Neuronal stem cell (in vitro differentiated cells): ENCODE measurements around the gene USP20.

Experiments used
- DNase-seq: peaks from one replicate; pipeline ENCODE4 v3.0.0-alpha.2; 2013; ENCODE audit warnings: low spot score
- H2AFZ ChIP-seq: one replicate; pipeline ENCODE4 v1.6.1; 2013; ENCODE audit warnings: mild to moderate bottlenecking, low read length, inconsistent platforms
- H2AK5ac ChIP-seq: 2 replicates; pipeline ENCODE4 v1.6.1; 2013; ENCODE audit warnings: low read depth, mild to moderate bottlenecking, inconsistent platforms, low read length, moderate library complexity, mixed read lengths
- H2BK120ac ChIP-seq: 2 replicates; pipeline ENCODE4 v1.6.1; 2013; ENCODE audit warnings: low read depth, mild to moderate bottlenecking, inconsistent platforms, low read length, moderate library complexity, mixed read lengths
- H2BK12ac ChIP-seq: one replicate; pipeline ENCODE4 v1.6.1; 2013; ENCODE audit warnings: low read length, inconsistent platforms
- H2BK15ac ChIP-seq: 2 replicates; pipeline ENCODE4 v1.6.1; 2013; ENCODE audit warnings: mild to moderate bottlenecking, low read length, inconsistent platforms, mixed read lengths
- H2BK5ac ChIP-seq: one replicate; pipeline ENCODE4 v1.6.1; 2013; ENCODE audit warnings: inconsistent platforms, mild to moderate bottlenecking, low read length, moderate library complexity
- H3K14ac ChIP-seq: one replicate; pipeline ENCODE4 v1.6.1; 2013; ENCODE audit warnings: low read length, inconsistent platforms
- H3K18ac ChIP-seq: 2 replicates; pipeline ENCODE4 v1.6.1; 2013; ENCODE audit warnings: low read length, inconsistent platforms
- H3K23ac ChIP-seq: 2 replicates; pipeline ENCODE4 v1.6.1; 2013; ENCODE audit warnings: low read depth, mild to moderate bottlenecking, mixed read lengths, low read length, inconsistent platforms; ENCODE audit not compliant: poor library complexity
- H3K27ac ChIP-seq: replicated peaks from 3 replicates; pipeline ENCODE4 v1.5.1; 2013; ENCODE audit warnings: low read length, inconsistent platforms
- H3K27me3 ChIP-seq, 3 experiments: 2 replicates each; pipeline ENCODE4 v1.6.1; 2013; ENCODE audit warnings: low read length in 3 of 3, mild to moderate bottlenecking in 2 of 3, inconsistent platforms in 1 of 3, low read depth in 1 of 3, mixed read lengths in 1 of 3, moderate library complexity in 1 of 3; ENCODE audit not compliant: control insufficient read depth in 3 of 3, insufficient read depth in 3 of 3
- H3K36me3 ChIP-seq, 2 donors: replicated peaks in 1 of 2; 2 replicates each; pipeline ENCODE4 v1.6.1; 2013; ENCODE audit warnings: low read length in 2 of 2; ENCODE audit not compliant: control insufficient read depth in 2 of 2, insufficient read depth in 2 of 2
- H3K4ac ChIP-seq: 2 replicates; pipeline ENCODE4 v1.6.1; 2013; ENCODE audit warnings: inconsistent platforms, mild to moderate bottlenecking, low read length, moderate library complexity
- H3K4me1 ChIP-seq, 2 donors: 1 replicate in 1 of 2; 2 replicates in 1 of 2; pipeline ENCODE4 v1.6.1; 2013; ENCODE audit warnings: low read length in 2 of 2, low read depth in 1 of 2; ENCODE audit not compliant: control insufficient read depth in 2 of 2, insufficient read depth in 1 of 2
- H3K4me2 ChIP-seq: one replicate; pipeline ENCODE4 v1.6.1; 2013; ENCODE audit warnings: mild to moderate bottlenecking, low read length, inconsistent platforms; ENCODE audit not compliant: insufficient read depth, poor library complexity, severe bottlenecking
- H3K4me3 ChIP-seq, 2 donors: 2 replicates each; pipeline ENCODE4 v1.5.1; 2013; ENCODE audit warnings: low read length in 2 of 2, mild to moderate bottlenecking in 2 of 2, inconsistent platforms in 1 of 2, moderate library complexity in 1 of 2
- H3K79me1 ChIP-seq: one replicate; pipeline ENCODE4 v1.6.1; 2013; ENCODE audit warnings: low read depth, mild to moderate bottlenecking, inconsistent platforms, low read length, moderate library complexity
- H3K9ac ChIP-seq: one replicate; pipeline ENCODE4 v1.6.1; 2013; ENCODE audit warnings: mild to moderate bottlenecking, low read depth, low read length, inconsistent platforms; ENCODE audit not compliant: poor library complexity
- H3K9me3 ChIP-seq, 2 donors: replicated peaks in 1 of 2; 2 replicates each; pipeline versions ENCODE3 to v1.6.1; 2013; ENCODE audit warnings: low read length in 2 of 2, mild to moderate bottlenecking in 2 of 2, inconsistent platforms in 1 of 2, low read depth in 1 of 2, mixed read lengths in 1 of 2, moderate library complexity in 1 of 2; ENCODE audit not compliant: control insufficient read depth in 2 of 2, insufficient read depth in 1 of 2
- H4K8ac ChIP-seq: one replicate; pipeline ENCODE4 v1.6.1; 2013; ENCODE audit warnings: low read depth, mild to moderate bottlenecking, inconsistent platforms, low read length, moderate library complexity
- H4K91ac ChIP-seq: one replicate; pipeline ENCODE4 v1.6.1; 2013; ENCODE audit warnings: low read length, low read depth, mild to moderate bottlenecking, inconsistent platforms; ENCODE audit not compliant: poor library complexity
- WGBS, 2 donors: extraction: QIAGEN DNeasy Blood & Tissue Kit; methylation state at CpG; one replicate each; pipeline ENCODE4 v1.1.7; 2013; ENCODE audit warnings: missing lambda C conversion rate in 2 of 2, mixed read lengths in 1 of 2; ENCODE audit not compliant: insufficient read length in 2 of 2, insufficient replicate concordance in 1 of 2; ENCODE audit errors: extremely low coverage in 2 of 2; 5-methylcytosine and 5-hydroxymethylcytosine counted together

Gene USP20

GRCh38 chr9:129852579-129852978 is 17.3 kb downstream of the USP20 start:
- H3K4me2 ChIP-seq = no peak overlapping the region
- H3K27me3 ChIP-seq = no peaks in the 10 kb centered on the region
- no peak overlapping the region for H4K91ac ChIP-seq
- no peak overlapping the region for H2BK15ac ChIP-seq
- no peak overlapping the region for H3K18ac ChIP-seq
- no peaks in the 10 kb centered on the region for H3K4me1 ChIP-seq
- H3K36me3 ChIP-seq = peaks cover 11 to 59% of the 10 kb centered on the region in 2 donors
- no CpG with 5 or more reads among the region's 5 CpGs for WGBS, 2 donors
- no peak overlapping the region for H3K9ac ChIP-seq
- no peak overlapping the region for H3K27ac ChIP-seq
- no peak overlapping the region for H2AFZ ChIP-seq
- H3K4me3 ChIP-seq = no peak overlapping the region
- no peak overlapping the region for H2AK5ac ChIP-seq
- H3K4ac ChIP-seq = no peak overlapping the region
- no peaks in the 10 kb centered on the region for H3K79me1 ChIP-seq
- no peaks in the 10 kb centered on the region for H3K9me3 ChIP-seq
- H2BK12ac ChIP-seq = no peak overlapping the region
- no peak overlapping the region for H2BK120ac ChIP-seq
- no peak for DNase-seq
- no peak overlapping the region for H2BK5ac ChIP-seq
- no peak overlapping the region for H3K14ac ChIP-seq
- no peak overlapping the region for H3K23ac ChIP-seq
- H4K8ac ChIP-seq = no peak overlapping the region

GRCh38 chr9:129853614-129854013 is 18.4 kb downstream of the USP20 start:
- Histone ChIP-seq H2AK5ac (no peak overlapping the region), H4K91ac (no peak overlapping the region), H2BK5ac (no peak overlapping the region), H2BK15ac (no peak overlapping the region), H3K9me3 (no peaks in the 10 kb centered on the region), H2BK12ac (no peak overlapping the region), H3K4me3 (no peak overlapping the region), H3K79me1 (no peaks in the 10 kb centered on the region), H3K18ac (no peak overlapping the region), H3K4me1 (no peaks in the 10 kb centered on the region), H3K23ac (no peak overlapping the region), H3K9ac (no peak overlapping the region), H2BK120ac (no peak overlapping the region), H3K4ac (no peak overlapping the region), H3K4me2 (no peak overlapping the region), H3K27me3 (no peaks in the 10 kb centered on the region), H4K8ac (no peak overlapping the region), H3K14ac (no peak overlapping the region), H3K36me3 (peaks cover 16 to 68% of the 10 kb centered on the region in 2 donors), H3K27ac (no peak overlapping the region), H2AFZ (no peak overlapping the region)
- WGBS, 2 donors = no CpG with 5 or more reads among the region's 3 CpGs
- DNase-seq = no peak

DNA sequence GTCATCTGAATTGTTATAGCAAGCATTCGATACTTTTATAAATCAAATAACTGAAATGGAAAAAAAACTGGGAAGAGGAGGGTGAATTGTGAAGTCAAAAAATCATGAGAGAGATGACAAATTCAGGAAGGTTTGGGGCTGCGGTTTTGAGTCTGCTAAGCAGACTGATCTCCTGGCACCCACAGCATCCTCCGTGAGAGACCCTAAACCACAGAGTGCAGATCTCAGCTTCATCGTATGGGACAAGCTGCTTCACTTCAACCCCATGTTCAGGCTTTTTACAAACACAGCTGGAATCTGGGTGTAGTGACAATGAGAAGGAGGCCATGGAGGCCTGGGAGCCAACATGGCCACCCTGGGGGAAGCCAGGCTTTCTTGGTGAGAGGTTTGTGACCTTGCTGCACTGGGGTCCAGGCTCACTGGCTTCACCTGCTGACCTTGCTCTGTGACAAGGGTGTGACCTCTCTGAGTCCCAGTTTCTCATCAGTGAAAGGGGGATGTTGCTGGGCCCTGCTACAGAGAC is 19.4 kb downstream of the USP20 start:
- peaks cover 19 to 76% of the 10 kb centered on the region in 2 donors for H3K36me3 ChIP-seq

DNA sequence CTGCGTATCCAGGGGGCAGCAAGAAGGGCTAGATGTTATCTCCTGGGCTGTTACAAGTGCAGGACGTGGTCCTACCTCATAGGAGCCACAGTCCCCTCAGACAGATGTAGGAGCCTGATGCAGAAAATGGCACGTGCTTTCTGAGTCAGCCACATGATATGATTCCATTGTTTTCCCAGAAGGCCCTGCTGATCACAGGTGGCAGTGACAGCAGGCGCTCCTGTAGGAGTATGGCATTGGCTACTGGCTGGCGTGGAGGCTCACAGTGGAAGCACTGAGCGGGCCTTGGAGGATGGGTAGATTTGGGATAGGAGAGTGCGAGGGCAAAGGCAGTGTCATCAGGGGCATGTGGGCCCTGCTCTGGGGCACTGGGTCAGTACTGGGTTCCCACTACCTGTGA is 21.9 kb downstream of the USP20 start:
- H4K91ac ChIP-seq = no peak overlapping the region
- no peak overlapping the region for H2BK120ac ChIP-seq
- no CpG with 5 or more reads among the region's 7 CpGs for WGBS, 2 donors
- peak overlapping the region; percentile 23 for H3K23ac ChIP-seq
- no peak overlapping the region for H4K8ac ChIP-seq
- H2BK12ac ChIP-seq = no peak overlapping the region
- no peak overlapping the region for H2BK15ac ChIP-seq
- H2AK5ac ChIP-seq = no peak overlapping the region
- H3K9me3 ChIP-seq = no peaks in the 10 kb centered on the region
- no peak overlapping the region for H3K18ac ChIP-seq
- no peak overlapping the region for H3K14ac ChIP-seq
- H3K9ac ChIP-seq = peak overlapping the region; percentile 2
- H3K27ac ChIP-seq = no peak overlapping the region
- H3K36me3 ChIP-seq = peaks cover 30 to 75% of the 10 kb centered on the region in 2 donors
- H3K4me1 ChIP-seq = no peaks in the 10 kb centered on the region
- no peaks in the 10 kb centered on the region for H3K27me3 ChIP-seq
- H3K79me1 ChIP-seq = no peaks in the 10 kb centered on the region
- H2AFZ ChIP-seq = no peak overlapping the region
- H2BK5ac ChIP-seq = no peak overlapping the region
- no peak overlapping the region for H3K4ac ChIP-seq
- H3K4me2 ChIP-seq = no peak overlapping the region
- H3K4me3 ChIP-seq = peak overlapping the region in 1 of 2 donors; percentile 29
- no peak for DNase-seq

More for the DNA sequence above, 19.4 kb downstream of the USP20 start:
- no CpG with 5 or more reads among the region's 4 CpGs for WGBS, 2 donors
- Histone ChIP-seq H2AFZ (no peak overlapping the region), H2BK5ac (no peak overlapping the region), H3K9me3 (no peaks in the 10 kb centered on the region), H3K9ac (peak overlapping the region; percentile 0), H3K4ac (no peak overlapping the region), H3K14ac (no peak overlapping the region), H2BK12ac (no peak overlapping the region), H3K4me1 (no peaks in the 10 kb centered on the region), H3K27me3 (no peaks in the 10 kb centered on the region), H4K91ac (no peak overlapping the region), H3K27ac (no peak overlapping the region), H2BK120ac (no peak overlapping the region), H3K18ac (no peak overlapping the region), H3K4me2 (no peak overlapping the region), H3K4me3 (no peak overlapping the region), H4K8ac (no peak overlapping the region), H2AK5ac (no peak overlapping the region), H2BK15ac (no peak overlapping the region), H3K79me1 (no peaks in the 10 kb centered on the region), H3K23ac (no peak overlapping the region)
- no peak for DNase-seq
